GM21423 (cell line): Measurements from ENCODE around the gene TSNAXIP1.

Experiments
- ATAC-seq: cut with Tn5 transposase; IDR thresholded peaks from one replicate; pipeline ENCODE4 v1.9.1; 2021; ENCODE audit warnings: mild to moderate bottlenecking, moderate library complexity; ENCODE audit not compliant: unreplicated experiment

Gene TSNAXIP1

DNA sequence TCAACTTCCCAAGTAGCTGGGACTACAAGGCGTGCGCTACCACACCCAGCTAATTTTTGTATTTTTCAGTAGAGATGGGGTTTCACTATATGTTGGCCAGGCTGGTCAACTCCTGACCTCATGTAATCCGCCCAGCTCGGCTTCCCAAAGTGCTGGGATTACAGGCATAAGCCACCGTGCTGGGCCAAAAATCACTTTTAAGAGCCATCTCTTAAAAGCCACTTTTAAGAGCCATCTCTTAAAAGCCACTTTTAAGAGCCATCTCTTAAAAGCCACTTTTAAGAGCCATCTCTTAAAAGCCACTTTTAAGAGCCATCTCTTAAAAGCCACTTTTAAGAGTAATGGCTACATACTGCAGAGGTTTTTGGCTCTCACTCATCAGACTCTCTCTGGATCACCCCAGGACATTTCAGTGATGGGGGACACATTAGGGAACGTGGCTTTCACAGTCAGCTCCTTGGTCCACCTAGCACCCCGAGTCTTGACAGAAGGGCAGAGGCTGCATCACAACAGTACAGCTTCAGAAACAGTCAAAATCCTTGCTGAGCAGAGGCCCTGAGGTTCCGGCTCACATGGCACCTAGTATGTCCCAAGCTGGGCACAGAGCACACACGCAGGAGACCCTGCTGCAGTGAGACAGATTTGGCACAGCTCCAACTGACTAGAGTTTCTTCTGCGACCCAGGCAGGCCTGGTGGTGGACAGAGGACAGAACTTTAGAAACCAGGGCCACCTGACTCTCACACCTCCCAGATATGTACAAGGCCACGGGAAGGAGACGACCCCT is 23.9 kb upstream of the TSNAXIP1 start:
- ATAC-seq: no peak

DNA sequence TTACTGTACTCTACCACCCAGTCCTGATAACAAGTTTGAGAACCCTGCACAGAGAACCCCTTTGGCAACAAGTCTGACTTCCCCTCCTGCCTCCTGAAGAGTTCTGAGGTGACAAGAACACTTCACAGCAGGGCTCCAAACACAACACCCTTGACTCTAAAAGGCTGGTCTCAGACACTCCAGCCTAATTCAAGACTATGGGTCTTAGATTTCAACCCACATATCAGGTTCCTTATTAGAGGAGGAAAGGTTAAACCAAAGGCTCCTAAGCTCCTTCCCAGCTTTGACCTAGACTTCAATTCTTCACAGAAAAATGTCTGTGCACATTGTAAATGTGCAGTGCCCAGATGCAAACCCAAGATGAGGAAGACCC is 23.4 kb upstream of the TSNAXIP1 start:
- no peak for ATAC-seq

DNA sequence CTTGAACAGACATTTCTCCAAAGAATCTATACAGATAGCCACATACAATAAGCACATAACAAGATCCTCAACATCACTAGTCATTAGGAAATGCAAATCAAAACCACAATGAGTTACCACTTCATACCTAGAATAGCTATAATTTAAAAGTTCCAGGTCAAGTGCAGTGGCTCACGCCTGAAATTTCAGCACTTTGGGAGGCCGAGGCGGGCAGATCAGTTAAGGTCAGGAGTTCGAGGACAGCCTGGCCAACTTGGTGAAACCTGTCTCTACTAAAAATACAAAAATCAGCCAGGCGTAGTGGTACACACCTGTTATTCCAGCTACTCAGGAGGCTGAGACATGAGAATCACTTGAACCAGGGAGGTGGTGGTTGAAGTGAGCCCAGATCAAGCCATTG is 20.2 kb upstream of the TSNAXIP1 start:
- ATAC-seq: no peak

DNA sequence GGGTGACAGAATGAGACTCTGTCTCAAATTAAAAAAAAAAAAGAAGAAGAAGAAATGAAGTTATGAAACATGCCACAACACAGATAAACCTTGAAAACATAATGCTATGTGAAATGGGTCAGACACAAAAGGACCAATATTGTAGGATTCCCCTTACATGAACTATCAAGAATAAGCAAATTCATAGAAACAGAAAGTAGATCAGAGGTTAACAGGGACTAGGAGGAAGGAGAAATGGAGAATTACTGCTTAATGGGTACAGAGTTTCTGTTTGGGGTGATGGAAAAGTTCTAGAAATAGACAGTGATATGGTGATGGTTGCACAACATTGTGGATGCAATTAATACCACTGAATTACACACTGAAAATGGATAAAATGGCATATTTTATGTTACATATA is 16.6 kb upstream of the TSNAXIP1 start:
- ATAC-seq: no peak

DNA sequence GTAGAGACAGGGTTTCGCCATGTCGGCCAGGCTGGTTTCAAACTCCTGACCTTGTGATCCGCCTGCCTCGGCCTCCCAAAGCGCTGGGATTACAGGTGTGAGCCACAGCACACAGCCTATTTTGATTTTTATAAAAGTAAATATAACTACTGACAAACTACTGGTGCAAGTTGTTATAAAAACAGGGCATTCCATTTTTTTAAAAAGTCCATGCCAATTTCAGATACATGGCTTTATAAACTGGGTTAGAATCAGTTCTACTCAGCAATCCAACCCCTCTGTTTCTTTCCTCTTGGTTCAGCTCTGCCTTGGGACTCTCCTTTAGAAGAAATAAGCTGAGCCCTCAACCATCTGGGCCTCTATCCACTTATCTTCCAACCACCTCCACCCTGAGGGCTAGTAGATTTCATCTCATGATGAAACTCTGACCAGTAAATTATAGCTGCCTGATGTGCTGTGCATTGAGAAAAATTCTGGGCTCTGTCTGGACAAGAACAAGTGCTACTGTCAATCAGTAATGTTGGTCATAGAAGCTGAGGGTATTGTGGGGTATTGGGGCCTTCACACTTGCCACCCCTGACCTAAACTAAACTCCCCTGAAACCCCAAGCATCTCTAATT is 10.5 kb upstream of the TSNAXIP1 start:
- no peak for ATAC-seq

DNA sequence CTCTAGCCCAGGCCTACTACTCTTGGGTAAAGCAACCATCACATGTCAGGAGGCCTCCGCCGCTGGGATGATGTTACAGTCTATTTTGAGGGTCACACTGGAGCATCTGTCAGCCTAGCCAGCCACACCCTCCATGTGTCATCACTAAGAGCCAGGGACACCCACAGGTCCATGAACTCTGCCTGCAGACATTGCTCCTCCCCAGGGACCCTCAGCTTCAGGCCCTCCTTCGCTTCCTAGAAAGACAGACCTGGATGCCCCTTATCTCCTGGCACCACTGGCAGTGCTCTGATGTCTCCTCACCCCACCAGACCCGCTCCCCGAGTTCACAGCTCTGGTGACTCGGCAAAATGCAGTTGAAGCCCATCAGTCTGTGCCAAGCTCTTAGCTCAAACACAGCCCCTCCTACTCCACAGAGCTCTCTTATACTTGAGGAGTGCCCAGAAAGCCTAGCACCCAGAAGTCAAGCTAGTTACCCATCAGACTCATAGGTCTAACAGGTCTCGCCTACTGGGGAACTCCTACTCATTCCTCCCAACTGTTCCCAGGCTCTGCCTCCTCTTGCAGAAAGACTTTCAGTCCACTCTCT is 6.3 kb upstream of the TSNAXIP1 start:
- ATAC-seq: no peak

DNA sequence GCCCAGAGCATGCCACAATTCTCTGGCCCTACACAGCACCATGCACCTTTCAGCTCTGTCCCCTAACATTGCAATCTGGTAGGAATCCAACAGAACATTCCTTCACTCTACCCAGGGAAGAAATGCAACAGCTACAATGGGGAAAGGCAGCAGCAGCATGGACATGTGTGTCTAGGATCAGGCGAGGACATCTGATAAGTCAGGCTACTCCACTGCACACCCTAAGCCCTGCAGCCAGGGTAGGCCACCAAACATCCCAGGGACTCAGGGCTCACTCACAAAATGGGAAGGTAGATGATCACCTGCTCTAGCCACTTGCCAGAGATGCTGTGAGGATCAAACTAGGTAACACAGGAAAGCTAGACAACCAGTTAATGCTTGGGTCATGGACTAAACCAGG is 5.4 kb upstream of the TSNAXIP1 start:
- no peak for ATAC-seq

DNA sequence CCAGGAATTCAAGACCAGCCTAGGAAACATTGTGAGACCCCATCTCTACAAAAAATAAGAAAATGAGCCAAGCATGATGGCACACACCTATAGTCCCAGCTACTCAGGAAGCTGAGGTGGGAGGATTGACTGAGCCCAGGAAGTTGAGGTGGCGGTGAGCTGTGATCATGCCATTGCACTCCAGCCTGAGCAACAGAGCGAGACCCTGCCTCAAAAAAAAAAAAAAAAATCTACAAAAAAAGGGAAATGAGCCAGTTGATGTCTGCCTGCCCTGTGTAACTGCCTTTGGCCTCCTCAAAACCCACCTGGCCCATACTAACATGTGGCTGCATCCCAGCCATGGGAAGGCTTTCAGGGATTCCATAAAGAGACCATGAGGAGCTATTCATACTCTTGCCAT is 4.8 kb upstream of the TSNAXIP1 start:
- peak; percentile 24 for ATAC-seq

DNA sequence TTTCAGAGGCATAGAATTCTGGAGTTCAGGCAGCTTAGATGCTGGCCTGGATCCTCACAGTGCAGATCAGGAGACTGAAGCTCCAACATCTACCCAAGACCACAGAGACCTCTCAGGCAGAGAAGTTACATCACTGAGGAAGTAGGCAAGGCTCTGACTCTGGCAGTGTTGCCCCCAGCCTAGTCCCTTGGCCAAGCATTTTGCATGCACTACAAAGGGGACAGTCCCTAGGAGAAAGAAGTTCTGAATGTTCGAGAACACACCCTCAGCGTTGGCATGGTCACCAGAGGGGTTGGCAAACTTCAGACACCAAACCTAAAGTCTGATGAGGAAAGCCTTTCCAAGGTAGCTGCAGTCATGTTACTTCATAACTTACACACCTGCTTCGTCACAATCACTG is 2.8 kb upstream of the TSNAXIP1 start:
- ATAC-seq: no peak

DNA sequence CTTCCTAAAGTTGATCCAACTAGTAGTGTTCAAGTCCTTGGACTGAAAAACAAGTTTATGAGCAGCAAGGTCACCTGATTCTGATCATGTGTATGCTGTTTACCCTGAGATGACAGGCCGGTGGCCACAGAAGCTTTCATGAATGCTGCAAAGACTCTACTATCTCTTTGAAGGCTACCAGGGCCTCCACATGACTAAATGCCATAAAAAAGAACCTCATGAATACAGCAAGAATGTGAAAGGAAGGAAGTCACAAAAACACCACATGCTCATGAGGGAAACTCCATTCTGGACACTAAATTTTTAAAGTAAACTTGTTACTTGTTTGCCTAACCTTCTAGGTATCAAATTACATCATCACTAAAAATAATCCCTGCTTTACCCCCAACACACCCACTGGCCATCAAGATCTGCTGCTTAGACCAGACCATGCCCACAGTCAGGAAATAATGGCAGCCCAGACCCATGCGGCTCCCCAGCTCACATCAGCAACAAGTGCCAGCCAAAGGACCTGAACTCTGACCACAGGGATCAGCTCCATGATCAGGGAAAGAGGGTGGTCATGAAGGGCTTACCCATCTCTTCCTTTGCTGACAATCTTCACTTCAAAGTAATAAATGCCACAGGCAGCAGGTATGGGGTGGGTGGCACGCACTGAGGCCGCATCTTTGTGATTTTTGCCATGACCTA is 1.7 kb upstream of the TSNAXIP1 start:
- no peak for ATAC-seq

DNA sequence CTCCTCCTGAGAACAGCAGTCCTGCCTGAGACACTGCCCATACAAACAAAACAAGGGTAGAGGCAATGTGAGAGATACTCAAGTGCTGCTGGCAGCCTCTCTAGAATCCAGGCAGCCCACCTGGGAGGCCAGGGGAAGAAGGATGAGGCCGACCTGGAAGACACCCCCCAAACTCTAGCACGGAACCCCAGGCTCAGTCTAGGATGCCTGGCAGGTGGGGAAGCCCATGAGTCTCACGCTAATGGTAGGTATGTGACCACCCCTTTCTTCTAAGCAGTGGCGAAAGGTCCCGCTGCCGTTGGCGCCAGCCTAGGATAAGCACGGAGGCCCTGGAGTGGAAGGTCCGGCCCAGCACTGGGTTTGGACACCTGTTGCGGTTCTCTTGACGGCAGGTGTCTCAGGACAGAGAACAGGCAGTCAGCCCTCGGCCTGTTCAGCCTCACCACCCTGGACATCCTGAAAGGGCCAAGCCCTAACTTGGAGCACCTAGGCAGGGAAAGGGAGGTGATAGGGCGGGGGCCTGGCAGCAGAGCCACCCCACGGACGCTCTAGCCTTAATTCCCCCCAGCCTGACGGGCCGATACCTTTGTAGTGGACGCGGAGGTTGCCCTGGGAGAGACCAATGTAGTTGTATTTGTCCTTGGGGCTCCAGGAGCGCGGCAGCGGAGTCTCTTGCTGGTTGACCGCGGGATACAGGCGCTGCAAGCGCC is 816 bp upstream of the TSNAXIP1 start:
- no peak for ATAC-seq

DNA sequence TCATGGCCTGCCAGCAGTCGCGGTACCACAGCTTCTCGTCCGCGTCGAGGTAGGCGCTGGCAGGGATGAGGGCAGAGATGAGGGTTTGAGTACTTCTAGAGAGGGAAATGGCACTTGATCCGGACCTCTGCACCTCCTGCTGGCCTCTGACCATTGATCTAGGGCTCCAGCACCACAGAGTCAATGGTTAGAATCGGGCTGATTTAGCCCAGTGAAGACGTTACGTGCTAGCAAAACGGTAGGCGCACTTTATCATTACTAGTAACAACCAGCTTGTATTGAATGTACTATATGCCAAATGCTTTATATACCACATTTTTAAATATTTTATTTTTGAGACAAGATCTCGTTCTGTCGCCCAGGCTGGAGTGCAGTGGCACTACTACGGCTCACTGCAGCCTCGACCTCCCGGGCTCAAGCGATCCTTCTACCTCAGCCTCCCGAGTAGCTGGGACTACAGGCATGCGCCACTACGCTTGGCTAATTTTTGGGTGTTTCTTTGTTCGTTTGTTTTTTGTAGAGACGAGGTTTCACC is 526 bp downstream of the TSNAXIP1 start:
- ATAC-seq: no peak

DNA sequence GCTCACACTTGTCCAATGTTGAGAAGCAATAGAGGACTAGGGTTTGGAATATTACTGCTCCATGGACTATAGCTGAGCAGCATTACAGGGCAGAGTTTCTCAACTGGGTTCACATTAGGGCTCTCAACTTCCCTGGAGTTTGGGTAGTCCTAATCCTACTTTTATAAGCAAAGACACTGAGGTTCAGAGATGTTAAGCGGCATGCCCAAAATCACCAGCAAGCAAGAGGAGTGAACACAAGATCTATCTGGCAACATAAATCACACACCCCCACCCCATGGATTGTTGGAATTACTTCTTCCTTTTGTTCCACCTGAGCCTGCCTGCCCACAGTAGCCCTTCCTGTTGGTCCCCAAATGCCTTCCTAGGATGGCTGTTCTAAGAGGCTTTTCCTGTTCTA is 5.2 kb downstream of the TSNAXIP1 start:
- no peak for ATAC-seq

DNA sequence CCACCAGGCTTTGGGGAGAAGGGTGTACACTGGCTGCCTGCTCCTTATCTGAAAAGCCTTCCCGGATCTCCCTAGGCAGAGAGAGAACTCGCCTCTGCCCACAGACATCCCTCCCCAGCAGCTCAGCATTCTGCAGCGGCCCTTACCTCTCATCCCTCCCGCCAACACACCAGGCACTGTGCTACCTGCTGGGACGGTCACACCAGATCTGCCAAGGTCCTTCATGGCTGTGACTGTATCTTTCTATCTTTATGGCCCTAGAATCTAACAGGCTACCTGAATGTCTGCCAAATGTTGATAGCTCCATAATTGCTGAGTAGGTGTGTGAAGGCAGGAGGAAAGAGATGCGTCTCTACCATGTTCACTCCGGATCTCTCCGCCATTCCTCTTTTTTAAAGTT is 7.9 kb downstream of the TSNAXIP1 start:
- ATAC-seq: no peak

DNA sequence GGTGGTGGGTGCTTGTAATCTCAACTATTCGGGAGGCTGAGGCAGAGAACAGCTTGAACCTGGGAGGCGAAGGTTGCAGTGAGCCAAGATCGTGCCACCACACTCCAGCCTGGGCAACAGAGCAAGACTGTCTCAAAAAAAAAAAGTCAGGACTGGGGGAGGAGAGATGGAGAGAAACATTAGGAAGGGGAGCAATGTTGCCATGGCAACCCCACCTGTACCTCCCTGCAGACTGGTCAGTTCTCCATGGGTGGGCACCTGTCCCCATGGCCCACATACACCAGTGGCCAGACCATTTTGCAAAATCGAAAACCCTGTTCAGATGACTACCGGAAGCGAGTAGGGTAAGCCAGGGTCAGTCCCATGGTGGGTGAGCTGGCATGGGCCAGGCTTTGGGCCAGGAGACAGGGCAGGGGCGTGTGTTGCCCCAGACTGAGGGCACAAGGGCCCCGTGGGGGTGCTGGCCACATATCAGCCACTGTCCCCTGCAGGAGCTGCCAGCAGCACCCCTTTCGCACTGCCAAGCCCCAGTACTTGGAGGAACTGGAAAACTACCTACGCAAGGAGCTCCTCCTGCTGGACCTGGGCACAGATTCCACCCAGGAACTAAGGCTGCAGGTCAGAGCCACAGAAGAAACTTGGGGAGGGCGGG is 14.0 kb downstream of the TSNAXIP1 start:
- no peak for ATAC-seq

DNA sequence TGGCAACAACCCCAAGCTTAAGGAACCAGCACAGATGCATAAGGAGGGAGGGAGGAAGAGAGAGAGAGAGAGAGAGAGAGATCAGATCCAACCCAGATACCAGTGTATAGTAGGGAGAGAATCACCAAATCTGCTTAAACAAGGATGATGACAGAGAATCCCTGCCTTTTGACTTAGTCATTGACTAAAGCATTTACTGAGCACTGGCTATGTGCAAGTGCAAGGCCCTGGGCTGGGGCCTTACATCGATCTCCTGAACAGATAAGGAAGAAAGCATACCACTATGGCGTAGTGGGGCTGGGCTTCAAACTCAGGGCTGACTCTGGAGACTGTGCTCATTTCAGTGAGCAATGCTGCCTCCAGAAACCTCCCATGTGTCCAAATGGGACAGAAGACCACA is 15.8 kb downstream of the TSNAXIP1 start:
- ATAC-seq: no peak

DNA sequence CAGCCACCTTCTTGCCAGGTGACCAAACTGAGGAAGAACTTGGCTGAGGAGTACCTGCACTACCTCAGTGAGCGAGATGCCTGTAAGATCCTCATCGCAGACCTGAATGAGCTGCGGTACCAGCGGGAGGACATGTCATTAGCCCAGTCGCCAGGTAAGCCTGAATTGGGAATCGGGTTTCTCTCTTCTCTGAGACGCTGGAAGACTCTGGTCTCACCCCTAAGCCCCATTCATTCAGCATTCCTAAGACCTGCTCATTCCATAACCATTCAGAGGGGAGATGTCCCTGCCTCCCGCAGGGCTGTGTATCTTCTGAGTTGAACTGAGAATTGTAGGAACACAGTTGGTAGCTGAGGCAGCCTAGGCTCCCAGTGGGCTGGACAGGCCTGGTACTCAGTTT is 18.4 kb downstream of the TSNAXIP1 start:
- no peak for ATAC-seq

DNA sequence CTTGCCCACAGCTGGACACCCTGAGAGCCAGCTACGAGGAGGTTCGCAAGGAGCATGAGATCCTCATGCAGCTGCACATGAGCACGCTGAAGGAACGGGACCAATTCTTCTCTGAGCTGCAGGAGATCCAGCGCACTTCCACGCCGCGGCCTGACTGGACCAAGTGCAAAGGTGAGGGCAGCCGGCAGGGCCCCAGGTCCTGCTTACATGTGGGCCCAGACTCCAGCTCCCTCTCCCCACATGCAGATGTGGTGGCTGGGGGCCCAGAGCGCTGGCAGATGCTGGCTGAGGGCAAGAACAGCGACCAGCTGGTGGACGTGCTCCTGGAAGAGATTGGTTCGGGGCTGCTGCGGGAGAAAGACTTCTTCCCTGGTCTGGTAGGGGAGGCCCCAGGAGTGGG is 19.2 kb downstream of the TSNAXIP1 start:
- no peak for ATAC-seq

DNA sequence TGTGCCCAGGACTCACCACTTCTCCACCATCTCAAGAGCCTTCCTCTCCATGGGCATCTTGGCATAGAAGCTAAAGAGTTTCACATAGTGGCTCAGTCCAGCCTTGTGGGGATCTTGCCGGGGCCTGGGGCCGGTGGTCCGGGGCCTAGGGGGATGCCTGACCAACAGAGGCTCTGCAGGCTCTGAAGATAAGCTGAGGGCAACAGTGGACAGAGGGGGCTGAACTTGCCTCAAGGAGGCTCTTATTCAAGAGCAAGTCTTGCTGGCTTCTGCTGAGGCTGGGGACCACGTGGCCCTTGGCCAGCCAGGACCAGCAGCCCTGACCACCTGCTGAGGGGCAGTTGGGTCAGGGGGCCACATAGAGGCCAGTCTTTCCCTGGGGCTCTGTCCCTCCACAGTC is 22.0 kb downstream of the TSNAXIP1 start:
- ATAC-seq: no peak

DNA sequence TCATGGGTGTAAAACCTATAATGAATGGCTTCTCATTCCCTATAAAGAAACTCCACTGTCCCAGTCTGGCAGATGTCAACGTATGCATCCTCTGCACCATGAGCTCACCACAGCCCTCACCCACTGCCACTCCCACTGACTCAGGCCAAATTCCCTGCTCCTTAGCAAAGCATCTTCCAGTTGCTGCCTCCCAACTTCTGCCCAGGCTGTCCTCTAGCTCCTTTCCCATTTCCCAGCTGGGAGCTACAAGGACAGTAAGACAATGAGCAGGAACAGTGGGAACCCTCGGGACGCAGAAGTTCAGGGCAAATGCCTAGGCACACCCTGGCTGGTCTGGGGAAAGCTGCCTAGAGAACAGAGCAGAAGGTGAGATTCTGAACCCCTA is 26.3 kb downstream of the TSNAXIP1 start:
- no peak for ATAC-seq
